ENCODE results near the gene ENAM.

- TF ChIP-seq POLR2A (IDR thresholded peaks at IDR 0.05) = no peak
- TF ChIP-seq, protein P1, sequence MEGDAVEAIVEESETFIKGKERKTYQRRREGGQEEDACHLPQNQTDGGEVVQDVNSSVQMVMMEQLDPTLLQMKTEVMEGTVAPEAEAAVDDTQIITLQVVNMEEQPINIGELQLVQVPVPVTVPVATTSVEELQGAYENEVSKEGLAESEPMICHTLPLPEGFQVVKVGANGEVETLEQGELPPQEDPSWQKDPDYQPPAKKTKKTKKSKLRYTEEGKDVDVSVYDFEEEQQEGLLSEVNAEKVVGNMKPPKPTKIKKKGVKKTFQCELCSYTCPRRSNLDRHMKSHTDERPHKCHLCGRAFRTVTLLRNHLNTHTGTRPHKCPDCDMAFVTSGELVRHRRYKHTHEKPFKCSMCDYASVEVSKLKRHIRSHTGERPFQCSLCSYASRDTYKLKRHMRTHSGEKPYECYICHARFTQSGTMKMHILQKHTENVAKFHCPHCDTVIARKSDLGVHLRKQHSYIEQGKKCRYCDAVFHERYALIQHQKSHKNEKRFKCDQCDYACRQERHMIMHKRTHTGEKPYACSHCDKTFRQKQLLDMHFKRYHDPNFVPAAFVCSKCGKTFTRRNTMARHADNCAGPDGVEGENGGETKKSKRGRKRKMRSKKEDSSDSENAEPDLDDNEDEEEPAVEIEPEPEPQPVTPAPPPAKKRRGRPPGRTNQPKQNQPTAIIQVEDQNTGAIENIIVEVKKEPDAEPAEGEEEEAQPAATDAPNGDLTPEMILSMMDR (IDR thresholded peaks at IDR 0.05 in 4 of 5, conservative IDR thresholded peaks at IDR 0.05 in 1 of 5) = no peak
Measured at GRCh38 chr4:70632028-70632427, 3.5 kb downstream of the ENAM start.
